ENCODE measurements around the gene TBCCD1.
"Not testable (repeated sequence)": the region's sequence is repeated elsewhere in the genome, so short reads cannot be mapped to it uniquely, and the experiment has no call there.

Gene TBCCD1

DNA sequence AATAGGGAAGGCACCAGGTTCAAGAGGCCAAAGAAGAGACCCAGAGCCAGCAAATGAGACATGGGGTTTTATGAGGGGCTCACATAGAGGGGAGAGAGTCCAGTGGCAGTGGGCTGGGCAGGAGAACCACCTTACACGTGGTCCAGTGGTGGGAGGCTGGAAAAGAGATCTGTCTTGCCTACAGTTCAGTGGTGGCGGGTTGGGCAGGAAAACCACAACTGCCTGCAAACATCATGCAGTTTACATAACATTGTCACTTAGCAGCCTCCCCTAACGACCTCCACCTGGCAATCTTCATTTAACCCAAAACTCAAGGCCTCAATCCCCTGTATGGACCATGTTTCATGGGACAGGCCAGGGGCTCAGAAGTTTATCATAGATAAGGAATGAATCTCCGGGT is 52.0 kb downstream of the TBCCD1 start:
- no peak for FAIRE-seq

DNA sequence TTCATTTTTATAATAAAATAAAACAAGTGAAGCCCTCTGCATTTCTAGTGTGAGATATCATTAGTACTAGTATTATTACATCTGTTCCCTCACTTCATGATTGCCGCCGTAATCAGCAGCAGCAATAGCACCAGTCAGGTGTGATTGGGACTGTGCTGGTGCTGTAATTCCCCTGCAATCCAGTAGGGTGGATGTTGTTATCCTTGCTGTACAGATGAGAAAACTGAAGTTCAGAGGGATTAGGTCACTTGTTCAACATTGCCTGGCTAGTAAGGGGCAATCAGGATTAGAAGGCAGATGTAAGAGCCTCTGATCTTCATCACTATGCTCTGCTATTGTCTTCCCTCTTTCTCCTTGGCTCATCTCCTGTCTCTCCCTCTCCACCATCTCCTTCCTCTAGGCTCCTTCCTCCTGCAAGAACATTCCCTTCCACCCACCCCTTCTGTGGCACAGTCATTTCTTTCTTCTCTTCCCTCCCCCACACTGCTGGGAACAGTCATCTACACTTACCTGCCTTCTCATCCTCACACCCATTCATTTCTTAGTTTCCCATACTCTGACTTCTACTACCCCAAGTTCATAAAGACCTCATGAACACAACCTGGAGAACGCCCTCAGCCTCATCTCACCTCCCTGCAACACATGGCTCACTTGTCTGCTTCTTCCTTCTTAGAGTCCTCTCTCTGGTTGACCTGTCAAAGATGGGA is 52.7 kb downstream of the TBCCD1 start:
- FAIRE-seq = no peak

DNA sequence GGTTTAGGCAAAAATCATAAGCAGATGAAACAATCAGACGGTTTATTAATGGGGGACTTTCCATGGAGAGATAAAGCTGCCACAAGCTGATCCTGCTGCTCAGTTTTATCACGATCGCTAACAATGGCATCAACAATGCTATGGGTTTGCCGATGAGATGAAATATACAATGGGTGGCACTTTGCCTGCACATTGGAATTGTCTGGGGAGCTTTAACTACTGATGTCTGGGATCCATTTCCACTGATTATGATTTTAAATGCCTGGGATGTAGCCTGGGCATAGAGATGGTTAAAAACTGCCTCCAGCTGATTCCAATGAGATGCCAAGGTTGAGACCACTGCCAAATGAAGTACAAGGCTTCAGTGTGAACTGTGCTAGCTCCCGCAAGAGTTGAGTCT is 53.8 kb downstream of the TBCCD1 start:
- no peak for FAIRE-seq

DNA sequence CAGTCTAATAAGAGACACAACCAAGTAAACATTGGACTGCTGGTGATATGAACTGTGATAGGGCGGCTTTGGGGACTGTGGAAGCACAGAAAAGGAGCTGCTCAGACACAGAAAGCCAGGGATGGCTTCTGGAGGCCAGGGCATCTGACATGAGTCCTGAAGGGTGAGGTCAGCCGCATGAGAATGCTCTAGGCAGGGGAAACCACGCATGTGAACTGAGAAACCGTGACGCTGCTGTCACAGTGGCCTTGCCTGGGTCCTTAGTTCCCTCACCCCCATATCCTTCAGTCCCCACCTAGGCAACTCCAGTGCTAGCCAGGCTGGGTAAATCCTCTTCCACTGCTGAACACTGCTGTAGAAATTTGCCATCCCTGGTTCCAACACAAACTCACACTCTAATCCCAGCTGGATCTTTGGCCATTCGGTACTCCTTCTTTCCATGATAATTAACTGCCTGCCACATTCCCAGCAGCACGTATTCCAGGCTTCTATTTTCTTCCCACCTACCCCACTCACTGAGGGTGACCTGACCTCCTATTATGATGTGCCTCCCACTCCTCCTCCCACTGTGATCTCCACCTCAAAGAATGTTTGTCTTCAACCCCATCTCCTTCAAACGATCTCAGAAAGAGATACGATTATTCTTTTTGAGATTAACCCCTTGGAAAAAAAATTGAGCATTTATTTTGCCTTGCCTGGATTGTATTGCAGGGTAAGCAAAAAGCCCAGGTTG is 54.4 kb downstream of the TBCCD1 start:
- no peak for FAIRE-seq

DNA sequence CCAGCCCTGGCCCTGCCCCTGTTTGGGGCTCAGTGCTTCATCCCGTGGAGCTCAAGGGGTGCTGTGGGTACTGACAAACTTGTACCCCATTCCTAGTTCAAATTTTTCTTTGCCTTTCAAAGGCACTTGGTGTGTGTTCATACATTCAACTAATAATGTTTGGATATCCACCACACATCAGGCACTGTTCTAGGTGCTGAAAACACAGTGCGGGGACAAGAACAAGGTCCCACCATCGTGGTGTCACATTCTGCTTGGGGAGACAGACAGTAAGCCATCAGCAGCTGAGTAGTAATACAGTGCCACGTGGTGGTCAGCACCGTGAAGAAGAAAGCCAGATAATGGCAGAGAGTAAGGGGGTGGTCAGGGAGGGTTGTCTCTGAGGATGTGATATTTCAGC is 55.4 kb downstream of the TBCCD1 start:
- FAIRE-seq = no peak

DNA sequence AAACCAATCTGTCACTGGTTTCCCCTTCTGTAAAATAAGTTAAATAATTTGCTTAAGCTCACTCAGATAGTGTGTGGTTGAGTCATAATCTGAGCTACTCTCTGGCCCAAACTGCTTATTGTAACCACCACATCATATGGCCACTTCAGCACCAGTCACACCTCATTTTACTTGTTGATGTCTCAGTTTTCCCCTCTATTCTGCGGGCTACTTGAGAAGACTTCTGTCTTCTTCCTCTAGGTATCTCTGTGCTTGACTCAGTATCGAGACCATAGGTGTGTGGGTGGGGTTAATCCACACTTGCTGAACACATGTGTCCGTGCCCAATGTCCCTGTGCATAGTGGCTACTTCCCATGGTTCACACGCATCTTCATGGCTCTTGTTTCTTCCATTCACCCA is 55.9 kb downstream of the TBCCD1 start:
- FAIRE-seq = no peak

DNA sequence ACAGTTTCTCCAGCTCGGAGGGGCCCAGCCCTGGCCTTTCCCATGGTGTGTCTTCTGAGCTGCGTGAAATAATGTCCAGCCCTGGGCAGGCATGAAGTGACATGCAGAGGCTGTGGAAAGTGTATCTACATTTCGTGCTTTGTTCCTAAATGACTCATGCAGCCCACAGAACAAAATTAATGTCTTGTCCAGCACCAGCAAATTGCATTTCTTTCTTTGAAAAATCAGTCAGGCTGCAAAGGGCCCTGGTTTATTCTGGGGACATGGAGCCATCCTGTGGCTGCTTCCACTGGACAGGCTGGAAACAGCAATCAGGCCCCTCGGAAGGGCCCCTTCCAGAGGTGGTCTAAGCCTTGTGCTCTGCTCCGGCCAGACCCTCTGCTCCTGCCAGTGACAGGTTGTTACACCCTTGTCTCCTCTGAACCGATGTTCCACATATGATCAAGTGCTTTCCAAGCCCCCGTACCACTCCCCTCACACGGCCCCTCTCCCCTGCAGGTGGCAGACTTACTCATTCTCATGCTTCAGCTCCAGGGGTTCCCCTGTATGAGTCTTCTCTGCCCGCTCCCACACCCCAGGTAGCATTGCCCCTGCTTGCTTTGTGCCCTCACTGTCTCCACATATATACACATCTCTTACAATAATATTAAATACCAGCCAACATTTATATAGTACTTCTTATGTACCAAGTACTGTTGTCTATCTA is 56.6 kb downstream of the TBCCD1 start:
- no peak for FAIRE-seq

DNA sequence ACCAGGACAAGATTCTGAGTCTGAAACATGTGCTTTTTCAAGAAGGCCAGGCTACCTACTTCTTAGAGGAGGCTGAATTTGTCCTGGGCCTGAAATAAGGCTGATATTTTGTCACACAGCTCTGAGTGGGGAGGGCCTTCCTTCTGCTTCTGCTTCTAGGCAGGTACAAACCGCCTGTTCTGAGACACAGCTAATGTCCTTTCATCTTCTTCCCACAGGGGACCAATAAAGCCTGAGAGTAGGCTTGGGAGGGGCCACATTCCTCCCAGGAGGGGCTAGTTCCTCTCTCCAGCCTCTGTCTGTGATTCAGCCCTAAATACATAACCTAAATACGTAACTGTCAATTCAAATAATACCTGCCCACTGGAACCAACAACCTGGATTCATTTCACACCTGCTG is 57.7 kb downstream of the TBCCD1 start:
- FAIRE-seq = no peak

DNA sequence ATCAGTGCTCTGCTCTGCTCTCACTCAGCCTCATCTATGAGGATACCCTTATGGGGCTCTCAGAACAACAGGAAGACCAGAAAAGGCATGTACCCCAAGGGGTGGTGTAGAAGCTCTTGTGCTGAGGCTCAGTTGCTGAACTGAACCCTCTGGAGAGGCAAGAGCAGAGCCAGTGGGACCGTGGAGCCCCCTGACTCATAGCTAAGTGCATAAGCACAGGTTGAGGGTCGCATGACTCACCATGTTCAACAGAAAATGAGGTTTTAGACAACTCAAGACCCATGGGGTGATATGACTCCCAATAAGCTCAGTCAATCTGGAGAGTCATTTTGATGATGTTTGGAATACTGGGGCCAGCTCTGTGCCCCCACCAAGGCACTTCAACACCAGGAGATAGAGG is 60.3 kb downstream of the TBCCD1 start:
- no peak for FAIRE-seq

DNA sequence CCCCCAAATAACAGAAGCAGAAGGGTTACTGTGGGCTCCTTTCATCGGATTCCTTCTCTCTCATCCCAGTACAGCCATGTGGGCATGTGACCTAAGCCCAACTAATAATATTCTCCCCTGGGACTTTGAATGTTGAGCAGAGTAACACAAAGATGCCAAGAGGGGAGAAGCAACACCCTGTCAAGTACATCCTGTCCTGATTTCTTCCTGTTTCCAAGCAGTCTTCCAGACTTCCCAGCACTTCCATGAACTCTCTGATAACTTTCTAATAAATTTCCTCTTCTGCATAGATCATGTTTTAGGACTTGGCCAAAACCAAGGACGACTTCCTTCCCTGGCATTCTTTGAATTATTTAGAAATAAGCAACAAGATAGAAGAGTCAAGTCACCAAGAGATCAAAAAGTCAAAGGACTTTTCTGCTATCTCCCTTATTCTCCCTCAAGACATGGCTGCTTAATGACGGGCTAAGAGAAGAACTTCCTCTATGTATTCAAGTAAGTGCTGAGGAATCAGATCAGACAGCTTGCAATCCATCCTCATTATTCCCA is 60.9 kb downstream of the TBCCD1 start:
- no peak for FAIRE-seq

DNA sequence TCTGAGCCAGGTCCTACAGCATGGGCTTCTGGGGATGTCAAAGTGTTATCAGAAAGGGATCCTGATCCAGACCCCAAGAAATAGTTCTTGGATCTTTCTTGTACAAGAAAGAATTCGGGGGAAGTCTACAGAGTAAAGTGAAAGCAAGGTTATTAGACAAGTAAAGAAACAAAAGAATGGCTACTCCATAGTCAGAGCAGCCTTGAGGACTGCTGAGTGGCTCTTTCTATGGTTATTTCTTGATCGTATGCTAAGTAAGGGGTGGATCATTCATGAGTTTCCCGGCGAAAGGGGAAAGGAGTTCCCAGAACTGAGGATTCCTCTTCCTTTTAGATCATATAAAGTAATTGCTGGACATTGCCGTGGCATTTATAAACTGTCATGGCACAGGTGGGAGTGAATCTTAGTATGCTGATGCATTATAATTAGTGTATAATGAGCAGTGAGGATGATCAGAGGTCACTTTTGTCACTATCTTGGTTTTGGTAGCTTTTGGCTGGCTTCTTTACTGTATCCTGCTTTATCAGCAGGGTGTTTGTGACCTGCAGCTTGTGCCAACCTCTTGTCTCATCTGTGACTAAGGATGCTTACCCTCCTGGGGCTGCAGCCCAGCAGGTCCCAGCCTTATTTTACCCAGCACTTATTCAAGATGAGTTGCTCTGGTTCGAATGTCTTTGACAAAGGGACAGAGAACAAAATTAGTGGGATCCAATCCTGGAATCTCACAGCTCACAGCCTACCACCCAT is 64.0 kb downstream of the TBCCD1 start:
- no peak for FAIRE-seq

DNA sequence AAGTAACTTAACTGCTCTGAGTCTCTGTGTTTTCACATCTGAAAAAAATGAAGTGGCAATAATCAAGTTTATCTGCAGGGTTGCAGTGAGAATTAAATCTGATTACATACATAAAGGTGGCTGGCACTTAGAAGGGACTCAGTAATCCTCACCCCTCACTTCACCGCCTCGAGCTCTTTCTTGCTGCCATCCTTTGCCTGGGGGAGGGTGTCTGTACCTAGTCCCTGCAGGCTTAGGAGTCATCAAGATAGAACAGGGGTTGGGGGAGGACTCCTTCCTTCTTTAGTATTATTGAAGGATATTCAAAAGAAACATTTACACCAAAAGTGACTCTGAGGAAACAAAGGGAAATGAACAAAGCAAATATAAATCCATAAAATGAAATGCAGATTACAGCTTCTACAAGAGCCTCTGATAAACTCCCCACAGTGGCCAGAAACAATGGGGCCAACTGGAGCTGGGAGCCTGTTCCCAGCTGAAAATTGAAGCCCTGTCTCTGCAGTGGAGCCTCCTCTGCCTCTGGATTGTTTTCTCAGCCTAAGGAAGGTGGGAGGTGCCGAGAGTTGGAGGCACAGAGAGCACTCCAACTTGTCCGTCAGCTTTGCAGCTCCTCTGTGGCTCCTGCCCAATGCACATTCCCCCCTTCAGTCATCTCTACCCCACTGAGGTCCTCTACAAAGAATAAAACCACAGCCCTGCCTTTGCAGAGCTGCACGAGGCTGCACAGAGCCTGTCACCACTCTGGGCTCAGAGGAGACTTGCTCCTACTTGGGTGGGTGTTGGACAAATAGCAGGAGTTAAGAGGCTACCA is 64.8 kb downstream of the TBCCD1 start:
- FAIRE-seq = no peak

DNA sequence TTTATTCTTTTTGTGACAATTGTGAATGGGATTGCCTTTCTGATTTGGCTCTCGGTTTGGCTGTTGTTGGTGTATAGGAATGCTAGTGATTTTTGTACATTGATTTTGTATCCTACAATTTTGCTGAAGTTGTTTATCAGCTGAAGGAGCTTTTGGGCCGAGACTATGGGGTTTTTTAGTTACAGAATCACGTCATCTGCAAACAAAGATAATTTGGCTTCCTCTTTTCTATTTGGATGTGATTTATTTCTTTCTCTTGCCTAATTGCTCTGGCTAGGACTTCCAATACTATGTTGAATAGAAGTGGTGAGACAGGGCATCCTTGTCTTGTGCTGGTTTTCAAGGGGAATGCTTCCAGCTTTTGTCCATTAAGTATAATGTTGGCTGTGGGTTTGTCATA is 67.2 kb downstream of the TBCCD1 start:
- not testable (repeated sequence) for FAIRE-seq

DNA sequence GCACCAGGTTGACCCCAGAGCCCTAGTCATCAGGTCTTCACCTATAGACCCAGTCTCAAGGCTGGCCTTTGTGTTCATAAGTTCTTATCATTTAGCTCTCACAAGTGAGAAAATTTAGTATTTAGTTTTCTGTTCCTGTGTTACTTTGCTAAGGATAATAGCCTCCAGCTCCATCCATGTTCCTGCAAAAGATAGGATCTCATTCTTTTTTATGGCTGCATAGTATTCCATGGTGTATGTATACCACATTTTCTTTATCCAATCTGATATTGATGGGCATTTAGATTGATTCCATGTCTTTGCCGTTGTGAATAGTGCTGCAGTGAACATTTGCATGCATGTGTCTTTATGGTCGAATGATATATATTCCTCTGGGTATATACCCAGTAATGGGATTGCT is 69.1 kb downstream of the TBCCD1 start:
- not testable (repeated sequence) for FAIRE-seq

DNA sequence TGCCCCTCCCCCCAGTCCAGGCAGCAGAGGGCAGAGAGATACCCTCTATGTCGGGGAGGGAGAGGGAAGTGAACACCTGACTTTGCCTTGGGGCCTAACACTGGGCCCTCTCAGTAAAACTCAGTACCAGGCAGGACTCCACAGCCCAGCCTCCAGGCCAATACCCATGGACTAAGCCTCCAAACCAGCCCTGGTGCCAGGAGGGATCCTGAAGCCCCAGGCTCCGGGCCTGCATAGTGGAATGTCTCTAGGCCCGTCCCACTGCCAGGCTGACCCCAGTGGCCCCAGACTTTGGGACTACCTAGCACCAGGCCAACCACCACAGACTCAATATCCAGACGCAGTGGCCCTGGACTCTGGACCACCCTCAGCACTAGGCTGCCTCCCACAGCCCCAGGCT is 69.5 kb downstream of the TBCCD1 start:
- no peak for FAIRE-seq

DNA sequence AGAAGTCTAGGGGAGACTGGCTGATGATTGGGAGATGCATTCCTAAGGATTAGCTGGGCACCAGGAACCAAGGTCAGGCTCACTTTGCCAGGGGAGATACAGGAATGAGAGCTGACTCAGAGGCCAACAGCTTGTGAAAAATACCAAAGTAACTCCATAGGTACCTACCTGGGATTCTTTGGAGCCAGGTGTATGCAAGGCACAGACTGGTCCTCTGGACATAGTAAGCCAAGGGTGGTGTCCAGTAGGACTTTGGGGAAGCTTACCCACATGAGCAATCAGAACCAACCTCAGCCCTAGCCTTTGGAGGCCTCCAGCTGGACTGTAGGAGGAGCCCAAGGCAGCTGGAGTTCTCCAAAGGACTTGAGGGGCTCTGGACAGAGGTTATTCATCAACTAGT is 70.5 kb downstream of the TBCCD1 start:
- FAIRE-seq = no peak

Data from islet of Langerhans (tissue), 1 donor.